GM12865 (cell line): Measurements from ENCODE around the gene PLCB2.

Experiments
- DNase-seq: peaks from one replicate; pipeline ENCODE4 v3.0.0; 2010; ENCODE audit warnings: low read depth
- H3K4me3 ChIP-seq: 2 replicates; pipeline ENCODE4 v1.5.1; 2011; ENCODE audit warnings: mild to moderate bottlenecking, low read depth, low read length, control low read depth
- TF ChIP-seq, protein P1 (sequence below): IDR thresholded peaks from 2 replicates; pipeline ENCODE4 v1.5.1; 2011; ENCODE audit warnings: low read length, control low read depth, low read depth, inconsistent platforms; ENCODE audit not compliant: insufficient read depth; ENCODE audit errors: missing control alignments

Gene PLCB2

GRCh38 chr15:40285151-40285550 lies 22.6 kb downstream of the PLCB2 start:
- TF ChIP-seq, protein P1, sequence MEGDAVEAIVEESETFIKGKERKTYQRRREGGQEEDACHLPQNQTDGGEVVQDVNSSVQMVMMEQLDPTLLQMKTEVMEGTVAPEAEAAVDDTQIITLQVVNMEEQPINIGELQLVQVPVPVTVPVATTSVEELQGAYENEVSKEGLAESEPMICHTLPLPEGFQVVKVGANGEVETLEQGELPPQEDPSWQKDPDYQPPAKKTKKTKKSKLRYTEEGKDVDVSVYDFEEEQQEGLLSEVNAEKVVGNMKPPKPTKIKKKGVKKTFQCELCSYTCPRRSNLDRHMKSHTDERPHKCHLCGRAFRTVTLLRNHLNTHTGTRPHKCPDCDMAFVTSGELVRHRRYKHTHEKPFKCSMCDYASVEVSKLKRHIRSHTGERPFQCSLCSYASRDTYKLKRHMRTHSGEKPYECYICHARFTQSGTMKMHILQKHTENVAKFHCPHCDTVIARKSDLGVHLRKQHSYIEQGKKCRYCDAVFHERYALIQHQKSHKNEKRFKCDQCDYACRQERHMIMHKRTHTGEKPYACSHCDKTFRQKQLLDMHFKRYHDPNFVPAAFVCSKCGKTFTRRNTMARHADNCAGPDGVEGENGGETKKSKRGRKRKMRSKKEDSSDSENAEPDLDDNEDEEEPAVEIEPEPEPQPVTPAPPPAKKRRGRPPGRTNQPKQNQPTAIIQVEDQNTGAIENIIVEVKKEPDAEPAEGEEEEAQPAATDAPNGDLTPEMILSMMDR = no peak
- DNase-seq = no peak
- no peak overlapping the region for H3K4me3 ChIP-seq

DNA sequence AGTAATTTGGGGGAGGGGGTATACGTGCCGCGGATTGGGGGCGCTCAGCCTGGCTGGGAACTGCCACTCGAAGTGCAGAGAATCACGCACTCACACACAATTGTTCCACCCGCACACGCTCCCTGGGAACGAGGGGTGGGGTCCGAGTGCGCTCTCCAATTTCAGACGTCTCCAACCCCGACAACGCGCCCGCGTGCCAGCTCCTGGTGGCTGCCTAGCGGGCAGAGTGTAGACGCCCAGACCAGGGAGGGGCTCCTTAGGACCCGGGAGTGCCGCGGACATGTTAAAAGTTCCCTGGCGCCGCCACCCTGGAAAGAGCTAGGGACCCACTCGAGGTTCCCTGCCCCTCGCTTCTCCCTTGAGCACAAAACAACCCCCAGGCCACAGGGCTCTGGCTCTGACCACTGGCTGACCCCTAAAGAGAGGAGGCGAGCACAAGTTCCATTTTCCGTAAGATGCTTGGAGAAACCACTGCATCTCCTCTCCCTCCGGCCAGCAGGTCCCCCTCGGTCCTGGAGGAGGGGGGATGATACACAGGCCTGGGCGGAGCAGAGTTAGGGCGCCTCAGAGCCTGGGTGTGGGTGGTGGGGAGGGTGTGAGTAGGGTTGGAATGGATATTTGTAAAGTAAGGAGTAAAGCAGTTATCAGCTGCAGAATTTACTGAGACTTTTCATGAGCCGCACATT lies 24.0 kb downstream of the PLCB2 start:
- no peak overlapping the region for H3K4me3 ChIP-seq
- TF ChIP-seq, protein P1 = no peak
- DNase-seq = no peak

DNA sequence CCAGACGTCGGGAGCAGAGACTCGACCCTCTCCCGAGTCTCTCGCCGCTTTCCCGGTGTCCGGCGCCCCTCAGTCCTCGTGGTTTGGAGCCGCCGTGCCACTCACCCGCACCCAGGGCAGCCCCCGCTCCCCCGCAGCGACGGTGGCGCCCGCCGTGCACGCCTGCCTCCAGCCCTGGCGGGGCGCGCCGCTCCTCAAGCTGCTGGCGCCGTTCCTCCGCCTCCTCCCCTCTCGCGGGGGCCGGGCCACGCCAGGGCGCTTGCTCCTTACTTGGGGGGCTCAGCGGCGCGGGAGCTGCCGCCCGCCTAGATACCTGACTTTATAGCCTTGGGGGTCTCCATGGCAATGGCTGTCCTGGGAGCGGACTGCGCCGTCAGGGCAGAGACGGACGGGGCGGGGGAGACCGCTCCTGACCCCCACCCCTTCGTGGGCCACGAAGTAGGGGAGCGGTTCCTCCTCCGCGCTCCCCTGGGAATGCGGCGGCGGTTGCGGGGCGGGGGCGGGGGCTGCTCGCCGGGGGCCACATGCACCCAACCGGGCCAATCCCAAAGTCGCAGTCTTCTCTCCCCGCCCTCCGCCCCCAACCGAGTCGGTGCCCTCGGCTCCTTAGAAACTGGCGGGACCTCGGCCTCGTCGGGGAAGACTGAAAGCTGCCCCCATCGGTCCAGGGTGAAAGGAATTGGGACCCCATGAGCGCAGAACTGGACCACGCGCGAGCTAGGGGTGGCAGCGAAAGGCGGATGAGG lies 24.7 kb downstream of the PLCB2 start, which contains the start of gene ANKRD63:
TSS of gene ANKRD63 (minus strand) at position 196 of the 746 bp plus-strand sequence. CDS start 478 bp downstream, outside the sequence.
- H3K4me3 ChIP-seq = peak within 1 kb of the TSS; percentile 43
- no peak for DNase-seq
- TF ChIP-seq, protein P1 = no peak

DNA sequence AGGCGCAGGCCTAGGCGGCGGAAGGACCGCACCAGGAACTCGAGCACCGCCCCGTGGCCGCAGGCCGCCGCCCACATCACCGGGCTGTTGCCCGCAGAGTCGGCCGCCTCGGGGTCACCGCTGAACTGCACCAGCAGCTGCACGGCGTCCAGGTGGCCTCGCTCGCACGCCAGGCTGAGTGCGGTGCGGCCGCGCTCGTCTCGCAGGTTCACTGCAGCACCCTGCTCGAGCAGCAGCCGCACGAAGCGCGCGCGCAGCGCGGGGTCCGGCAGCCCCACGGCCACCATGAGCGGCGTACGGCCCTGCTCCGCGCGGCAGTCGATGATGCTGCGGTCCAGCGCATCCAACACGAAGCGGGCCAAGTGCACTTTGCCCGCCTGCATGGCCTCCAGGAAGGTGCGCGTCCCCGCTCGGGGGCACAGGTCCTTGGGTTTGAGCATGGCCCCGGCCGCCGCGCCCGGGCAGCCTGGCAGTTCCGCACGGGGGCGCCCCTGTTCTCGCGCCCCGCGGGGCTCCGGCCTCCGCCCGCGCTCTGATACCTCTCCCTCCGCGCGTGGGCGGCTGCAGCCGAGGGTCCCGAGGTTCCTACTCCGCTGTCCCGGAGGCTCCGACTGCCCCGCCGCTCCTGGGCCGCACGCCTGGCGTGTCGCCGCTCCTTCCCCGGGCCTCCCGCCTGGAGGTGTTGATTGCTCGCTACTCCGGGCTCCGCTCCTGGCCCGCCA lies 25.4 kb downstream of the PLCB2 start:
- TF ChIP-seq, protein P1 = peak; percentile 49
- DNase-seq = peak; percentile 38

DNA sequence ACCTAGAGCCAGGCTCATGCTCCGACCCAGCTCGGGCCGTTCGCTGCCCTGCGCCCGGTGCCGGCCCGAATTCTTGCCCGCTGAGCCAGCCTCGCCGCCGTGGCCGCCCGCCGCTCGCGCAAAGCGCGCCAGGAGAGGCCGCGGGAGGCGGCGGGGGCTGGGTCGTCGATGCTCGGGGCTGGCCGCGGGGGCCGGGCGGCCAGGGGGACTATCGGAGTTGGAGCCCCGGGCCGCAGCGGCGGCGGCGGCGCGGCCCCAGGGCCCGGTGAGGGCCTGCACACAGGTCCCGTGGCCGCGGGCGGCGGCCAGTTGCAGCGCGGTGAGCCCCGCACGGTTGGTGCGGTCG lies 26.0 kb downstream of the PLCB2 start:
- H3K4me3 ChIP-seq = no peak overlapping the region; the same call in 1 of the 2 replicates
- no peak for DNase-seq

More for the DNA sequence above, 25.4 kb downstream of the PLCB2 start:
- H3K4me3 ChIP-seq = peak overlapping the region; percentile 43

GRCh38 chr15:40281057-40281800 lies 26.5 kb downstream of the PLCB2 start:
- TF ChIP-seq, protein P1 = no peak
- no peak overlapping the region for H3K4me3 ChIP-seq
- no peak for DNase-seq

More for the DNA sequence above, 26.0 kb downstream of the PLCB2 start:
- TF ChIP-seq, protein P1 = no peak
